Measurements from ENCODE around the gene RNF224.

RNF224 gene

DNA sequence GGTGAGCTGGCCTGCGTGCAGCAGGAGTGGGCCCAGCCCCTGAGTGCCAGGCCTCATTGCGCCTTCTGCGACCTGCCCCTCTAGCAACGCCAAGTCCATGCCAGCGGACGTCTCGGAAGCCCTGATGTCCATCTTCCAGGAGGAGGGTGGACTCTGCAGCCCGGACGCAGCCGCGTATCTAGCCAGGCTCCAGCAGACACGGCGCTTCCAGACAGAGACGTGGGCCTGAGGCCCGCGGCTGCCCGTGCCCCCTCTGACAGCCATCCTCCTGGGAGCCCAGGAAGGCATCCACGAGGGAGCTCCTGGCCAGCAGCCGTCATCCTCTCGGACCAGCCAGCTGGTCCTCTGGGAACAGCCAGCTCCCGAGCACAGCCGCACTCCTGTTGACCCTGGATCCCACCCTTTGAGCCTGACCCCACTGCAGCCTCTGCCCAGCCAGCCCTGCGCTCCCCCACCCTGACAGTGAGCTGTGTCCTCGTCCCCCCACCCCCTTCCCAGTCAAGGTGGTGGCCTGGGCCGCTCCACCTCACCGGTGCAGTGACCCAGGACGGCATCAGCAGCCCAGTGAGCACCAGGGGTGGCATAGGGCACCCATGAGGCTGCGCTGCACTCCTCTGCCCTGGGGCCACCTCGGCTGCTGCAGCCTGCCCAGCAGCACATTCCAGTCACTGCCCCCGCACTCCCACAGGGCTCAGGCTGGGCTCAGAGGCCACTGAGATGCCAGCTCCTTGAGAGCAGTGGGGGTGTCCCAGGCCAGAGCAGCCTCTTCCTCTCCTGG is 10.9 kb upstream of the RNF224 start:
- no peak for DNase-seq

DNA sequence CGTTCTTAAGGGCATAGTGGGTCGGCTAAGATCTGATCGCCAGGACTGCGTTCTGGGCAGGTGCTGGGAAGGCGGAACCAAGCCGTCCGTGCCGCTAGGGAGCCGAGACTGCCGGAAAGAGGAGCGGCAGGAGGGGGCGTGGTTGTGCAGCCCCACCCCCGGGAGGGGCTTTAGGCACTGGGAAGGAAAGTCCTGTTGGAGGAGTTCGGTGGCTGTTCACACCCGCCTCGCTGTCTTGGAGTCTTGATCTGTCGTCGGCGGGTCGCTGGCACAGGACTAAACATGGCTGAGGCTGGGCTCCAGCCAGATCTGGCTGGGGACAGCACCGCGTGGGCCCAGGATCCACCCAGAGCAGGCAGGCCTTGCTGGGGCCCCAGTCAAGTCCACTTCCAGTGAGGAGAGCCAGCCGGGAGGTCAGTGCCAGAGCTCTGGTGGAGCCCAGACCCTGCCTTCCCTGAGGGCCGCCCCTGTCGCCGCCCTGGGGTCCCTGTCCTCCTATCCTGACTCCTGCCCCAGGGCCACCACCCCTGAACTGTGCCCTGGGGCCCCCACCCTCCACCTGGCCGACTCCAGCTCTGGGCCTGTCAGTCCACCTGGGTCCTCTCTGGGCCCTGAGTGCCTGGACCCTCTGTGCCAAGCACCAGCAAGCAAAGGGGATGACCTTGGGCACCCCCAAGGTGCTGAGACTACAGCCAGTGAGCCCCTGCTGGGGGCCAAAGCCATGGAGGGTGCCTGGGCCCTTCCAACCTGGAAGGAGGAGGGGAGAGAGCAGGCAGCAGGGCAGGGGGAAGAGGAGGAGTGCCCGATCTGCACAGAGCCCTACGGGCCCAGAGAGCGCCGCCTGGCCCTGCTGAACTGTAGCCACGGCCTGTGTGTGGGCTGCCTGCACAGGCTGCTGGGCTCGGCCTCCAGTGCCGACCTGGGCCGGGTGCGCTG is 9.8 kb upstream of the RNF224 start:
- peak; percentile 30 for DNase-seq

DNA sequence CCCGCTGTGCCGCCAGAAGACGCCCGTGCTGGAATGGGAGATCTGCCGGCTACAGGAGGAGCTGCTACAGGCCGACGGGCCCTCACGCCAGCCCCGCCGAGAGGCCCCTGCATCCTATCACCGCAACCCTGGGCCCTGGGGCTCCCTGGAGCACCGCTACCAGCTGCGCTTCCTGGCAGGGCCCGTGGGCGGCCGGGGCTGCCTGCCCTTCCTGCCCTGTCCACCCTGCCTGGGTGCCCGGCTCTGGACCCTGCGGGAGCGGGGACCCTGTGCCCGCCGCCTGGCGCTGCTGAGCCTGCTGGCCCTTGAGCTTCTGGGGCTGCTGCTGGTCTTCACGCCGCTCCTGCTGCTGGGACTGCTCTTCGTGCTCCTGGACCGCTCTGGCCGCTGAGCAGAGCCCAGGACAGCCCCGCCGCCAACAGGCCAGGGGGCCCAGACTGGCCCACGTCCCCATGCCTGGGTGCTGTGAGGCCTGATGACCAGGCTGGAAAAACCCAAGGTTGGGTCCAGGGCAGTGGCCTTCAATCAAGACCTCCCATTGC is 9.0 kb upstream of the RNF224 start:
- no peak for DNase-seq

DNA sequence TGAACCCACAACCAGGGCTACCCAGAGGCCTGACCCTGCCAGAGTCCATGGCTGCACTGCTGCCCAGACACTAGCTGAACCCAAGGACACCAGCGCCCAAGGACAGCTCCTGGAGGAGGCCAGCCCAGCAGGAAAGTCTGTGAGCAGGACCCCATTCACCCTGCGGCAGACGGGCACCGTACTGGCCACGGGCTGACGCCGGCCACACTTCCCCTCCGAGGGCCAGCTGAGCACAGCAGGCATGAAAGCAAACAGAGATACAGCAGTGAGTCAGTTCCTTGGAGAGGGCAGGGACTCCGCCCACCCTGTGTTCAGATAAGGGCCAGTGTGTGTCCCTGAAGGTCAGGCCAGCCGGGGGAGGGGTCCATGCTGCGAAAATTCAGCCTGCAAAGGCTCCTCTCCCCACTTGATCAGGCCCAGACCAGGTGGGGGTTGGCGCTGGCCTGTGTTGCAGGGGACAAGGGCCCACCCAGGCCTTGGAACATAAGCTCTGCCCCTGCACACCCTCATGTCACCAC is 8.5 kb upstream of the RNF224 start:
- DNase-seq: no peak

DNA sequence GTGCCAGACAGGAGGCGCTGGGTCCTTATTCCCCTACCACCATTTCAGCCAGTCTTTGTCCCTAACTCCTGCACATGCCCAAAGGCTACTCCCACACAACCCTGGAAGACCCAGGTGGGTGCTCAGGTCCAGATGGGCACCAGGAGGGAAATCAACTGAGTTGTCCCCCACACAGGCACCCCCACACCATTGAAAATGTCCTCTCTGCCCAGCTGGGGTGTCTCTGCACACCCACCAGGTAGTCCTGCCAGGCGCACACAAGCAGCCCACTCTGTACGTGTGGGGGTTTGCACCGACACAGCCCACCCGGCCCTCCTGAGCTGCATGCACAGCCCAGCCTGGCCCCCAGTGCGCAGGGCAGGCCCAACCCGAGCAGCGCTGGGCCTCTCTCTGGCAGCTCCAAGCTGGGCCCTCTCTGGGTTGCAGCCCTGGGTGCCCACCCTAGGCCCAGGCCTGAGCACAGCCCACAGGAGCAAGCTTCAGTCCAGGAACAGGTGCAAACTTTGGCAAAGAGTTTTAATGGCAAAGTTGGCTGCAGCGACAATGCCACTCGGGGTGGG is 7.5 kb upstream of the RNF224 start:
- DNase-seq: no peak

DNA sequence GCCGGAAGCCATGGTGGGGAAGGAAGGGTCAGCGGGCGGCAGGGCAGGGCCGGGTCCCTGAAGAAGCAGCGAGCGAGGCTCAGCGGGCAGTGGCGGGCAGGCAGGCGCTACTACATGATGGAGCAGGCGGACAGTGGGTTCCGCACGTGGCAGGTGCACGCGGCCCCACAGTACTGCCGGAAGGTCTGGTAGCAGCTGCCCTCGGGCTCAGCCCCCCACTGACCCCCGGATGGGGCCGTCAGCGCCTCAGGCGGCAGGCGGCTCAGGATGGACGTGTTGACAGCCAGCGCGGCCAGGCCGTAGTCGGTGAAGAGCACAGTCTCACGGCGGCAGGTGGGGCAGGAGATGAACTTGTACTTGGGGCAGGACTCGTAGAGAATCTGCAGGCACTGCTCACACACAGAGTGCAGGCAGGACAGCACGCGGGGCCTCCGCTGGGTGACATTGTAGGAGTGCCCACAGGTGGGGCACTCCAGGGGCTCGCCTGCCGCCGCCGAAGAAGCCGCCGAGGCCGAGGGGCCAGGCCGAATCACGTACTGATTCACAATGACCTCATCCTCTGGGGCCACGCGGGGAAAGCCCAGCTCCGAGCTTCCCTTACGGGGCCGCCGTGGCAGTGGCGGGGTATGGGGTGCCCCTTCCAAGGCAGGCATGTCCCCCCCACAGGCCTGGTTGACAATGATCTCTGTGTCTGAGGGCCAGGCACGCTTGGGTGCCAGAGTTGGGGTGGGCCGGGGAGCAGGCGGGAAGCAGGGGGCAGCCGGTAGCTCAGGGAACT is 6.8 kb upstream of the RNF224 start:
- no peak for DNase-seq

DNA sequence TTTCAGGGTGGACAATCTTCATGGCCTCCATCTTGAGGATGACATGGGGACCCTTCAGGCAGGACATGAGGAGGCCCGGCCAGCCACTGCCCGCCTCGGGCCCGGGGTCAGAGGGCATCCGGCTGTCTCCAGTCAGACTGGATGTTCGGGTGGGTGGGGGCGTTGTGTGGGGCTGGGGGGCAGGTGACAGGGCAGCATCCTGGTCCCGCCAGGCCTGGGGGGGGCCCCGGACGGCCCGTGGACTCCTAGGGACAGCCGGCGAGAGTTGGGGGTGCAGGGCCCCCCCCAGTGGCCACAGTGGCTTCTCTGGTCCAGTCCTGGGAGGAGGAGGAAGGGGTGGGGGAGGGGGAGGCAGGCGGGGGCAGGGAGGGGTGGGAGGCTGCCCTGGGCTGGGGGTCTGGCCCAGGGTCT is 6.2 kb upstream of the RNF224 start:
- no peak for DNase-seq

DNA sequence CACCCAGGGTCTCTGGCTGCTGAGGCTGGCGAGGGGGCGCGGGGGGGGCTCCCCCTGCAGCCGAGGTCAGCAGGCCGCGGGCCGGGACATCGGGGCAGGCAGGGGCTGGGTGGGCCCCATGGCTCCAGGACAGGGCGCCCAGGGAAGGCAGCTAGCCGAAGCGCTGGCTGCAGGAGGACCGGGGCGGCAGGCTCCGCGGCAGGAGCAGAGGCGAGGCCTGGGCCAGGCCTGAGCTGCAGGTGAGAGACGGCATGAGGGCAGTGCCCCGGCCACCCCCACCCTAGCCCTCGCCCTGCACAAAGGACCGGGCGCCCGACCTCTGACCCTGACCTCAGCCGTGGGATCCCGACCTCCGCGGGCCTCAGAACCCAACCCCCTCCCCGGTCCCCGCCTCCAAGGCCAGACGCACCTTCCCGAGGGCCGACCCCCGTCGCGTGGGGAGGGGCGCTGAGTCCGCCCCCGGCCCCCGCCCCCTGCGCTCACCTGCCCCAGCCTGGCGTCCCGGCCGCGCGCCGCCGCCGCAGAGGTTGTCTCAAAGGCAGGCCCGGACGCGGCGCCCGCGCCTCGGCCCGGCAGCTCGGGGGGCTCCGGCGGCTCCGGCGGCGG is 5.7 kb upstream of the RNF224 start:
- DNase-seq: no peak

DNA sequence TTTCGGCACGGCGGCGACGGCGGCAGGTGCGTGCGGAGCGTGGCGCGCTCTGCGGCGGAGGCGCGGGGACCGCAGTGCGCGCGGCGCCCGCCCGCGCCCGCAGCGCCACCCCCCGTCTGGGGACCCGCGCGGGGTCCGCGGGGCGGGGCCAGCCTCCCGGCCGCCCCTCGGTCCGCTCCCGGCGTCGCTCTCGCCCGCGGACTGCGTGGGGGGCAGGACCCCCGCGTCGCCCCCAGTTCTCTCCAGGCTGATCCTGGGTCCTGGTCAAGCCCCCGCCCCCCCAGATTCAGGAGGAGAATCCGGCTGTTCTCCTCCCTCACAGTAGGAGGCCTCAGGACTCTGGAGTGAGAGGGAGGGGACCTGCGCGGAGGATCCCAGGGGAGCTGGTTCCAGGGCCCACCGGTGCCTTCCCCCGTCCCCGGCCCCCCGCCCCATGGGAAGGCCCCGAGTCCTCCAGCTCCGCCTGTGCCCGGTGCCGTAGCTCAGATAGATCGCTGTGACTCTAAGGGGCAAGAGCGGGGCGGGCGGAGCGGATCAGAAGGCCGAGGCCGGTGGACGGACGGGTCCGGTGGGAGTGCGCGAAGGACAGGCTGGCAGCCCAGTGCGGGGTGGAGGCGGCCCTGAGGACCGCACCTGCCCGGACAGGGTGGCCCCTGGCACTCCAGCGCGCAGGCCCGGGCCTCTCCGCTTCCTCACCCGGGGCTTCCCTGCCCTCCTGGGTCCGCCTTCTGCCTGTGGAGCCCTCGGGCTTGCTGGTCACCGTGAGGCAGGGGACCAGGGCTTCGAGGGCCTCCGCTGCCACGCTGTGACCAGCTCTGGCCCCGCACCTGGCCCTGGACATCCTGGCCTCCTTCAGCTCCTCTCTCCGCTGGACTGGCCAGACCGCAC is 4.9 kb upstream of the RNF224 start, which contains the start of gene RNF208:
Gene RNF208 (minus strand): TSS at position 51 of the 888 bp plus-strand sequence. CDS start 1,028 bp downstream, outside the sequence.
- peak; percentile 44 for DNase-seq

DNA sequence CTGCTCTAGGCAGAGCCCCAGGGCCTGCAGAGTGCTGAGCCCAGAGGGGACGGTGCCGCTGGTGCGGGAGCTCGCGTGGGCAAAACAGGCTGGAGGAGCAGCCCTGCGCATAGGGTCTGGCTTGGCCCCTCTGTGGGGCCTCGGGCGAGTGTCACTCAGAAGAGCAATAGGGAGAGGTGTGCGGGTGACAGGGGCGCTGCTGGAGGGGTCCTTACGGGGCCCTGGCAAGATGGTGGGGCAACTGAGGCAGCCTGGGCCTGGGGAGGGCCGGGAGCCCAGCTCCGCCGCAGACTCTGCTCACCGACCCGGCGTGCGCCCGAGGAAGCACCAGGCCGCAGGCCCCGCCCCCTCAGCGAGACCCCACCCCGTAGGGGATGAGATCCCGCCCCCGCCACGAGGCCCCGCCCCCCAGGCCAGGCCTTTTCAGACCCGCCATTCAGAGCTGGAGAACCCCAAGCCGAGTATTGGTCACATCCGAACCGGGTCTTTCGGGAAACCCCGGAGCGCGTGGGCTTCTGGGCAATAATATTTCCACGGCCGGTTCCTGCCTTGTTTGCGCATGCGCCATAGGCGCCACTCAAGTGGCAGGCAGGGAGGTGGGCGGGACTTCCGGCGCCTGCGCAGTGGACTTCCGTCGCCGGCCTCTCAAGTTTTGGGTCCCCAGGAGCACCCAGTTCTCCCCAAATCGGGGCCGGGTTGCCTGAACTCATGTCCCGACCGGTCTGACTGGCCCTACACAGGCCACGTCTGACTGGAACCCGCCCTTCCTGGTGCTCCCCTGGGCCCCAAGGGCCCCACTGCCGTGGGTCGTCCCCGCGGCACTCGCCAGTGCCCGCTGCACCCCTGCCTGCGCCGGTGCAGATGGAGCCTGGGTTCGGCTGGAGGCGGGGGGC is 4.0 kb upstream of the RNF224 start:
- peak; percentile 95 for DNase-seq

DNA sequence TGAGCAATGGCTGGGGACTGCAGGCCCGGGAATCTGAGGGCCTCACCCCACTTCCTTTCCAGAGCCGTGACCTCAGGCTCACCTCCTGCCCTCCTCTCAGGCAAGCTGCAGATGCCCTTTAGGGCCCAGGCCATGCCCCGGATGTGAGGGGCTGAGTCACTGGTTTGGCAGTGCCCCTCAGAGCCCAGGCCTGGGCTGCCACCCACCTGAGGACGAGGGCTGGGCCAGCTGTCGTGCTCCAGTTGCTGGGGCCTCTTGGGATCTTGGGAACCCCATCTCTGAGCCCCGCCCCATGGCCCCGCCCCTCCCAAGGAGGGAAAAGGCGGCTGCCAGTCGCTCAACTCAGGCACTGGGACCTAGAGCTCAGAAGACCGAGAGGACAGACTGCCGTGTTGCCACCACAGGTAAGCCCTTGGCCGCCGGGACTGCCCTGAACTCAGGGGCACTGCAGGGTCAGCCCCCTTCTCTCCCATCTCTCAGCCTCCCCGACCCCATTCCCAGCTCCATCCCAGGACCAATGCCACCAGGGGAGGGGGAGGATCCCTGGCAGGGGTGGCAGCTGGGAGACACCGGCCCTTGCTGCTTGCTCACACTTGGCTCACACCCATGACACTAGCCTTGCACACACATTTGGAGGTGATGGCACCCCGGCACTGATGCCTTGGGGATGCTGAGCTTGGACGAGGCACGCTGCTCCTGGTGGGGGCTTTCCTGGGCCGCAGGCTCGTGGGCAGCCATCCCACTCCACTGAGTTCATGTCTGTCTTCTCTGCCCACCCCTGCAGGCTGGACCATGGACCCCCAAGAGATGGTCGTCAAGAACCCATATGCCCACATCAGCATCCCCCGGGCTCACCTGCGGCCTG is 2.2 kb upstream of the RNF224 start, which contains the start of gene CYSRT1:
Gene CYSRT1 (plus strand): TSS at position 345 of the 865 bp plus-strand sequence. CDS start 448 bp downstream, at position 793.
- DNase-seq: no peak

DNA sequence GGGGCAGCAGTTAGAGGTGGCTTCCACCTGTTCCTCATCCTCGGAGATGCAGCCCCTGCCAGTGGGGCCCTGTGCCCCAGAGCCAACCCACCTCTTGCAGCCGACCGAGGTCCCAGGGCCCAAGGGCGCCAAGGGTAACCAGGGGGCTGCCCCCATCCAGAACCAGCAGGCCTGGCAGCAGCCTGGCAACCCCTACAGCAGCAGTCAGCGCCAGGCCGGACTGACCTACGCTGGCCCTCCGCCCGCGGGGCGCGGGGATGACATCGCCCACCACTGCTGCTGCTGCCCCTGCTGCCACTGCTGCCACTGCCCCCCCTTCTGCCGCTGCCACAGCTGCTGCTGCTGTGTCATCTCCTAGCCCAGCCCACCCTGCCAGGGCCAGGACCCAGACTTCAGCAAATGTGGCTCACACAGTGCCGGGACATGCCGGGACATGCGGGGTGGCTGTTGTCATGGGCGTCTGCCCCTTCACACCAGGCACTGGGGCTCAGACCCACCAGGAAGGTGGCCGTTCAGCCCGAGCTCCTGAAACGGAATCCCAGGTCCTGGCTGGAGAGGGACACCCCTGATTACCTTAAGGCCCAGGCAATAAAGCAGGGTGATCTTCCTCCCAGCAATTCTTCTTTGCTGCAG is 1.5 kb upstream of the RNF224 start:
- no peak for DNase-seq

DNA sequence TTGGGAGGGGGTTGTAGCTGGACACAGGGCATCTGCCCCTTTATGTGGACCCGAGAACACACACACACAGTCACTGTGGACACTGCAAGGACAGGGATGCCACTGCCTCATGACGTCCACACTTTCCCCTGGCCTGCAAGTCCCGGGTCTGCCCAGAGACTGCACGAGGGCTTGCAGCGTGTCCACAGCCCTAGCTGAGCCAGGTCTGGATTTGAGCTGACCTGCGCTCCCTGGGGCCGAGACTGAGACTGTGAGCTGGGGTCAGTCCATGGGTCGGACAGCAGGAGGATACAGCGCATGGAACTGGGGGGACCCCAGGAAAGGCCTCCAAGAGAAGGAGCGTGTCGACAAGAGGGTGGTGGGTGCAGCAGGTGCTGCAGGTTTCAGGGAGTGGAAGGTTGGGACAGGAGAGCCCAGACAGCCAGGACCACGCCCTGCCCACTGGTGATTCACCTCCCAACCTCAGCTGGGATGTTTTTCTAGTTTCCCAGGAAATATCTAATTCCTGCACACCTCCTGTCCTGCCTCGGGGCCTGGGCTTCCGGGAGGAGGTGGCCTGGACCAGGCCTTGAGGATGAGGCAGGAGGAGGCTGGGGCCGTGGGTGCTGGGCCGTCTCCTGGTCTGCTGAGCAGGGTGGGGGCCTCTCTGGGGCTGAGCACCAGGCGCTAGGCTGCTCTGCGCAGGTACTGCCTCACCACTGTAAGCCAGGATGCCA is 806 bp upstream of the RNF224 start:
- no peak for DNase-seq

DNA sequence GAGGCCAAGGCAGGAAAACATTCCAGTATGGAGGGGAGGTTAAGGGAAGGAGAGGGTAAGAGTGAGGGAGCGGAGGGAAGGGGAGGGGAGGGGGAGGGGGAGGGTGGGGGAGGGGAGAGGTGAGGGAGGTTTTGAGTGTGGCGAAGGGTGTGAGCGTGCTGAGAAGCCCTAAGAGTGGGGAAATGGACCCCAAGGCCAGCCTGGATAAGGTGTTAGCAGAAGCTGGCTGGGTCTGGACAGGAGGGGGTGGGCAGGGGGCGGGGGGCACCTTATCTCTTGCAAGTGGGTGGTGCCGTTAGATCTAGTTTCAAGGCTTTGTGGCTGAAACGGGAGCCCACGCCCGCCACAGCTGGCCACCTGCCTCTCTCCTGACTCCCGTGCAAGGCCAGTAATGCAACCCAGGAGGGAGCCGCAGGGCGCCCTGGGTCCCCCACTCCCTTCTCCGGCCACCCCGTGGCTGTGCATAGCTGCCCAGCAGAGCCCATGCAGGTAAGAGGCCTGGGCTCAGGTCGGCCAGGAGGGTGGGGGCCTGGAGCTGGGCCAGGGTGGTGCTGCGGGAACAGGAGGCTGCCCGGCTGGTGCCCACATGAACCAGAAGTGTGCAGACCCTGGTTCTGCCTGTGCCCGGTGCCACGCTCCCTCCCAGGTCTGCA is 677 bp downstream of the RNF224 start:
- DNase-seq: no peak

DNA sequence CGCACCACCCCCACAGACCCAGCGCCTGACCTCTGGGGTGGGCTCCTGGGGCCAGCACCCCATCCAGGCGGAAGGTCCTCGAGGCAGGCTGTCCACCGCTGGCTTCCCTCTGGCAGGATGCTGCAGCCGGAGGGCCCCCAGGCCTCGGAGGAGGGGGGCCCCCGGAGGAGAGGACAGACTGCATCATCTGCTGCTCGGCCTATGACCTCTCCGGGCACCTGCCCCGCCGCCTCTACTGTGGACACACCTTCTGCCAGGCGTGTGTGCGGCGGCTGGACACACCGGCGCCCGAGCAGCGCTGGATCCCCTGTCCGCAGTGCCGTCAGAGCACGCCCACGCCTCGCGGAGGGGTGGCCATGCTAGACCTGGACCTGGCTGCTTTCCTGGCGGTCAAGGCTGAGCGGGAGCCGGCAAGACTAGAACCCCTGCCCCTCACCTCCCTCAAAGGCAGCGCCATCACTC is 1.2 kb downstream of the RNF224 start:
- DNase-seq: no peak

Data from NCI-H1436 (cell line).